Activated T-cell treated with anti-CD3 and anti-CD28 coated beads, Interleukin-2, amount 50 U/mL, for 4 hours (primary cell): Measurements from ENCODE around the gene HSPE1. TPM values are rescaled to one million over a fixed set of nuclear protein-coding genes. Genes with fewer than 3 reads are reported as not detected.
A peak's percentile ranks its signal among the peaks of the same experiment; 100 is the strongest.
"Not testable (repeated sequence)": the region's sequence is repeated elsewhere in the genome, so short reads cannot be mapped to it uniquely, and the experiment has no call there.

Experiments
- ATAC-seq, 2 donors: fragments of 200-7000 bp; cut with Tn5 transposase; one replicate each; pipeline ENCODE4 v1.10.0; 2021
- DNase-seq: peaks from one replicate; pipeline ENCODE4 v3.0.0-alpha.2; 2020
- H3K27me3 Mint-ChIP-seq: one replicate; pipeline ENCODE4 v1.8.0; 2021; ENCODE audit warnings: low read depth, mixed read lengths
- H3K36me3 Mint-ChIP-seq: one replicate; pipeline ENCODE4 v1.8.0; 2022; ENCODE audit warnings: mixed read lengths; ENCODE audit not compliant: insufficient read depth
- H3K4me1 Mint-ChIP-seq: one replicate; pipeline ENCODE4 v1.8.0; 2021; ENCODE audit warnings: low read depth, mixed read lengths
- H3K4me3 Mint-ChIP-seq: one replicate; pipeline ENCODE4 v1.8.0; 2021; ENCODE audit warnings: mild to moderate bottlenecking, moderate library complexity, mixed read lengths
- H3K9me3 Mint-ChIP-seq: one replicate; pipeline ENCODE4 v1.8.0; 2021; ENCODE audit warnings: mixed read lengths
- total RNA-seq, 3 donors: library from RNA; stranded (reverse); gene quantifications; one replicate each; pipeline ENCODE4 v1.2.1, GENCODE V29; 2021

The HSPE1 gene
- total RNA-seq, 3 donors from 2014 or later: 452 to 521 (median 492) TPM

- ATAC-seq (no peak), DNase-seq (no peak)
- Mint-ChIP-seq H3K4me3 (no peak overlapping the region), H3K36me3 (peaks cover 48% of the 10 kb centered on the region), H3K9me3 (peaks cover 5% of the 10 kb centered on the region), H3K4me1 (no peaks in the 10 kb centered on the region), H3K27me3 (no peaks in the 10 kb centered on the region)
These were observed 19.8 kb upstream of the HSPE1 start for GRCh38 chr2:197480165-197481036.

- not testable (repeated sequence) for H3K4me1 Mint-ChIP-seq, DNase-seq, H3K9me3 Mint-ChIP-seq, H3K4me3 Mint-ChIP-seq, H3K27me3 Mint-ChIP-seq, ATAC-seq
- peaks cover 53% of the 10 kb centered on the region for H3K36me3 Mint-ChIP-seq
These were observed 15.9 kb upstream of the HSPE1 start for GRCh38 chr2:197484248-197484647.

DNA sequence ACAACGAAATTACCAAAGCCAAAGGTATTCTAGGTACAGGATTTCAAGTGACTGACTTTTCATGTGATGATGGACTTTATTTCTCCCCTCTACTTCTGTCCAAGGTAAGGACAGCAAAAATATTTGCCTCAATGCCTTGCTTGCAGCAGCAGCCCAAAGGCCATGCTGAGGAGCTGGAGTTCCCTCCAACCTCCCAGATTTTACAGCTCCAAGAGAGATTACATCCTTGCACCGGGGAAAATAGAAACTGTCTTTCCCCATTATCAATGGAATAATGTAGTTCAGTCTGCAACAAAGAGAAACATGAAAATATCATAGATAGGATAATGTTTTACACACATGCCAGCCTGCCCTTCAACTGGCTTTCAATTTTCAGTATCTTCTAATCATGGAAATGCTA is 14.0 kb upstream of the HSPE1 start:
- ATAC-seq (no peak), DNase-seq (no peak)
- Mint-ChIP-seq H3K4me3 (no peak overlapping the region), H3K9me3 (peaks cover 5% of the 10 kb centered on the region), H3K4me1 (no peaks in the 10 kb centered on the region), H3K36me3 (peaks cover 56% of the 10 kb centered on the region), H3K27me3 (no peaks in the 10 kb centered on the region)

DNA sequence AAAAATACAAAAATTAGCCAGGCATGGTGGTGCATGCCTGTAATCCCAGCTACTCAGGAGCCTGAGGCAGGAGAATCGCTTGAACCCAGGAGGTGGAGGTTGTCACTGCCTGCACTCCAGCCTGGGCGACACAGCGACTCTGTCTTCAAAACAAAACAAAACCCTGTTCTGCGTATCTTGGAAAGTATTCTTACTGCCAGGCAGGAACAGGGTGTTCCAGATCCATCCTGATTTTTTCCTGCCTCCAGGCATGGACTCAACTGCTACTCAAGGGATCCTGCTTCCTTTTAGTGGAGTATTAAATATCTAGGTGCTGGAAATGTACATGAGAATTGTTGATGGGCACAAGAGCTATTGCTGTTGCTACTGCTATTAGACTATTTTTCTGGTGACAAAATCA is 12.8 kb upstream of the HSPE1 start:
- Mint-ChIP-seq H3K36me3 (peaks cover 59% of the 10 kb centered on the region), H3K4me1 (peaks cover 5% of the 10 kb centered on the region), H3K9me3 (peaks cover 5% of the 10 kb centered on the region), H3K4me3 (no peak overlapping the region), H3K27me3 (no peaks in the 10 kb centered on the region)
- ATAC-seq (no peak), DNase-seq (no peak)

- ATAC-seq (no peak), DNase-seq (no peak)
- peaks cover 43% of the 10 kb centered on the region for H3K4me1 Mint-ChIP-seq
- no peaks in the 10 kb centered on the region for H3K27me3 Mint-ChIP-seq
- no peaks in the 10 kb centered on the region for H3K9me3 Mint-ChIP-seq
- H3K4me3 Mint-ChIP-seq: peak overlapping the region; percentile 89
- H3K36me3 Mint-ChIP-seq: peaks cover 57% of the 10 kb centered on the region
These were observed 4.6 kb upstream of the HSPE1 start for GRCh38 chr2:197495433-197496134.

- Mint-ChIP-seq H3K4me1 (peaks cover 39% of the 10 kb centered on the region), H3K9me3 (no peaks in the 10 kb centered on the region), H3K4me3 (peak overlapping the region; percentile 89), H3K36me3 (peaks cover 56% of the 10 kb centered on the region), H3K27me3 (no peaks in the 10 kb centered on the region)
- DNase-seq (no peak), ATAC-seq (no peak)
These were observed 3.5 kb upstream of the HSPE1 start for GRCh38 chr2:197496695-197497094.

GRCh38 chr2:197497326-197497725 is 2.9 kb upstream of the HSPE1 start:
- DNase-seq: no peak
- peaks cover 41% of the 10 kb centered on the region for H3K4me1 Mint-ChIP-seq
- H3K4me3 Mint-ChIP-seq: peak overlapping the region; percentile 89
- ATAC-seq: no peak
- H3K9me3 Mint-ChIP-seq: no peaks in the 10 kb centered on the region
- peaks cover 61% of the 10 kb centered on the region for H3K36me3 Mint-ChIP-seq
- H3K27me3 Mint-ChIP-seq: no peaks in the 10 kb centered on the region

GRCh38 chr2:197498235-197498936 is 1.8 kb upstream of the HSPE1 start:
- Mint-ChIP-seq H3K4me3 (peak overlapping the region; percentile 89), H3K4me1 (peaks cover 44% of the 10 kb centered on the region)
- ATAC-seq: no peak

DNA sequence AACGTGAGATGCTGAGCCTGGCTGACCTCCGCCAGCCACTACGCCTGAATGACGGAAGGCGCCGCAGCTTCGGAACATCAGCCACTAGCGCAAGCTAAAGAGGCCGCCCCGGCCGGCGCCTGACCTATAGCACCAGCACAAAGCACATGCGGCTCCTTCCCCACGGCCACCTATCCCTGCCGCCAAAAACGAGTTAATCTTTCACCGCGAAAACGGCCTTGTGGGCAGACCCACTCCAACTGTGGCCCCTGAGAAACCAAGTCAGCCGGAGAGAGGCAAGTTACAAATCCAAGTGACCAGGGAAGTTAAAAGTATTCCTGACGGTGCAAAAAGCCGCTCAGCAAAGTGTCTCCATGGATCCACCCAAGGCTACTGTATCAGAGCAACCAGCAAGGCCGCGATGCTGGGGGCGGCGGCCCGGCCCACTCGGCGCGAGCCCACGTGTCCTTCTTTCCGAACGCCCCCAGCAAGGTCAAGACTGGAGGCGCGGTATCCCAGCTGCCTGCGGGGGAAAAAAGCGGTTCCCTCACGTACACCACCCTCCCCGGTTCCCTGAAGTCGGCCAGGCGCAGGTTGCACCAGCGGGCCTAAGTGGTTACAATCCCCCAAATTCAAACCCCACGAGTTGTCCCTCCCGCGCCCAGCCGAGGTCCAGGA is 1.1 kb upstream of the HSPE1 start:
- Mint-ChIP-seq H3K27me3 (no peaks in the 10 kb centered on the region), H3K4me1 (peaks cover 44% of the 10 kb centered on the region), H3K4me3 (peak overlapping the region; percentile 89), H3K9me3 (no peaks in the 10 kb centered on the region), H3K36me3 (peaks cover 61% of the 10 kb centered on the region)
- DNase-seq (peak; percentile 36), ATAC-seq (peak; percentile 4 to 5)

More at GRCh38 chr2:197498235-197498936, 1.8 kb upstream of the HSPE1 start:
- H3K9me3 Mint-ChIP-seq: no peaks in the 10 kb centered on the region
- peaks cover 62% of the 10 kb centered on the region for H3K36me3 Mint-ChIP-seq
- H3K27me3 Mint-ChIP-seq: no peaks in the 10 kb centered on the region
- DNase-seq: no peak

- no peaks in the 10 kb centered on the region for H3K9me3 Mint-ChIP-seq
- peak overlapping the region; percentile 89 for H3K4me3 Mint-ChIP-seq
- peaks cover 60% of the 10 kb centered on the region for H3K36me3 Mint-ChIP-seq
- no peak for DNase-seq
- ATAC-seq: peak; percentile 5 to 6
- H3K4me1 Mint-ChIP-seq: peaks cover 39% of the 10 kb centered on the region
- no peaks in the 10 kb centered on the region for H3K27me3 Mint-ChIP-seq
These were observed 438 bp downstream of the HSPE1 start for GRCh38 chr2:197500503-197501131.

DNA sequence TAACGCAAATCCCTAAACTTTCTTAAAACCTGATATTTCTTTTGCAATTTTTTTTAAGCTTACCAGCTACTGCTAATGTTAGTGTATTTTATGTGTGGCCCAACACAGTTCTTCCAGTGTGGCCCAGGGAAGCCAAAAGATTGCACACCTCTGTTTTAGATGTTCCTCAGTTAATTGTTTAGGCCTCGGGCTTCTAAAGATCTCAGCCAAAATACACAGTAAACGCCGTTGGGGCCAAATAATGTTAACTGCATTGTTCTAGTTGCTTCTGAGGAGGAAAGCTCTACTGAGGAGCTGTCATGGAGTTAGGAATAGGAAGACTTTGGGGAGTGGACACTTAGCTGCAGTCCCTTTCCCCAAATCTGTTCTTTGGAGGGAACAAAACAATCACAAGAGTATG is 2.0 kb downstream of the HSPE1 start:
- ATAC-seq: no peak
- DNase-seq: no peak
- Mint-ChIP-seq H3K36me3 (peaks cover 49% of the 10 kb centered on the region), H3K4me3 (peak overlapping the region; percentile 89), H3K27me3 (no peaks in the 10 kb centered on the region), H3K9me3 (no peaks in the 10 kb centered on the region), H3K4me1 (peaks cover 24% of the 10 kb centered on the region)

GRCh38 chr2:197502685-197503084 is 2.5 kb downstream of the HSPE1 start:
- Mint-ChIP-seq H3K27me3 (no peaks in the 10 kb centered on the region), H3K4me1 (peaks cover 19% of the 10 kb centered on the region), H3K4me3 (peak overlapping the region; percentile 89), H3K9me3 (no peaks in the 10 kb centered on the region), H3K36me3 (peaks cover 44% of the 10 kb centered on the region)
- DNase-seq (no peak), ATAC-seq (no peak)

DNA sequence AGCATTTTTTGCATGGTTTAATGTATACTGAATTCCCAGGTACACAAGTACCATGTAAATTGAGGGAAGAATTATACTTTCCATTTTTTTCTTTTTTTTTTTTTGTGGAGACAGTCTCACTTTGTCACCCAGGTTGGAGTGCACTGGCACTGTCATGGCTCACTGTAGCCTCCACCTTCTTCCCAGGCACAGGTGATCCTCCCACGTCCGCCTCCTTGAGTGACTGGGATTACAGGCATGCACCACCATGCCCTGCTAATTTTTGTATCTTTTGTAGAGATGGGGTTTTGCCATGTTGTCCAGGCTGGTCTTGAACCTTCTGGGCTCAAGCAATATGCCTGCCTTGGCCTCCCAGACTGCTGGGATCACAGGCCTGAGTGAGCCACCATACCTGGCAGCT is 3.8 kb downstream of the HSPE1 start:
- H3K4me1 Mint-ChIP-seq: peaks cover 14% of the 10 kb centered on the region
- no peak for ATAC-seq
- H3K27me3 Mint-ChIP-seq: no peaks in the 10 kb centered on the region
- H3K9me3 Mint-ChIP-seq: no peaks in the 10 kb centered on the region
- DNase-seq: no peak
- no peak overlapping the region for H3K4me3 Mint-ChIP-seq
- H3K36me3 Mint-ChIP-seq: peaks cover 35% of the 10 kb centered on the region
